Ishikawa (cell line): ENCODE measurements around the gene GALNT10.

Experiments
- CEBPB ChIP-seq: IDR thresholded peaks from 2 replicates; pipeline ENCODE4 v1.6.1; 2012
- CREB1 ChIP-seq: IDR thresholded peaks from 2 replicates; pipeline ENCODE4 v1.6.1; 2012; ENCODE audit warnings: low read depth
- EGR1 ChIP-seq: IDR thresholded peaks from 2 replicates; pipeline ENCODE4 v1.6.1; 2012
- EP300 ChIP-seq: IDR thresholded peaks from 2 replicates; pipeline ENCODE4 v1.6.1; 2012; ENCODE audit warnings: borderline replicate concordance
- FOXM1 ChIP-seq: IDR thresholded peaks from 2 replicates; pipeline ENCODE4 v1.6.1; 2012; ENCODE audit warnings: low read depth, borderline replicate concordance
- NFIC ChIP-seq: IDR thresholded peaks from 2 replicates; pipeline ENCODE4 v1.6.1; 2012
- RAD21 ChIP-seq: IDR thresholded peaks from 2 replicates; pipeline ENCODE4 v1.6.1; 2012; ENCODE audit warnings: low read depth
- REST ChIP-seq: IDR thresholded peaks from 2 replicates; pipeline ENCODE4 v1.6.1; 2012; ENCODE audit warnings: low read depth, mild to moderate bottlenecking
- TAF1 ChIP-seq: IDR thresholded peaks from 2 replicates; pipeline ENCODE4 v1.6.1; 2012; ENCODE audit warnings: low read depth, mild to moderate bottlenecking
- TCF12 ChIP-seq: IDR thresholded peaks from 2 replicates; pipeline ENCODE4 v1.6.1; 2012; ENCODE audit warnings: low read depth
- TEAD4 ChIP-seq: IDR thresholded peaks from 2 replicates; pipeline ENCODE4 v1.6.1; 2012
- USF1 ChIP-seq: IDR thresholded peaks from 2 replicates; pipeline ENCODE4 v1.6.1; 2012
- YY1 ChIP-seq: IDR thresholded peaks from 2 replicates; pipeline ENCODE4 v1.6.1; 2012; ENCODE audit warnings: low read depth
- ZBTB7A ChIP-seq: IDR thresholded peaks from 2 replicates; pipeline ENCODE4 v1.6.1; 2012; ENCODE audit warnings: low read depth
- TF ChIP-seq, protein P1 (sequence below): IDR thresholded peaks from 2 replicates; pipeline ENCODE4 v1.6.1; 2012

GALNT10 gene

DNA sequence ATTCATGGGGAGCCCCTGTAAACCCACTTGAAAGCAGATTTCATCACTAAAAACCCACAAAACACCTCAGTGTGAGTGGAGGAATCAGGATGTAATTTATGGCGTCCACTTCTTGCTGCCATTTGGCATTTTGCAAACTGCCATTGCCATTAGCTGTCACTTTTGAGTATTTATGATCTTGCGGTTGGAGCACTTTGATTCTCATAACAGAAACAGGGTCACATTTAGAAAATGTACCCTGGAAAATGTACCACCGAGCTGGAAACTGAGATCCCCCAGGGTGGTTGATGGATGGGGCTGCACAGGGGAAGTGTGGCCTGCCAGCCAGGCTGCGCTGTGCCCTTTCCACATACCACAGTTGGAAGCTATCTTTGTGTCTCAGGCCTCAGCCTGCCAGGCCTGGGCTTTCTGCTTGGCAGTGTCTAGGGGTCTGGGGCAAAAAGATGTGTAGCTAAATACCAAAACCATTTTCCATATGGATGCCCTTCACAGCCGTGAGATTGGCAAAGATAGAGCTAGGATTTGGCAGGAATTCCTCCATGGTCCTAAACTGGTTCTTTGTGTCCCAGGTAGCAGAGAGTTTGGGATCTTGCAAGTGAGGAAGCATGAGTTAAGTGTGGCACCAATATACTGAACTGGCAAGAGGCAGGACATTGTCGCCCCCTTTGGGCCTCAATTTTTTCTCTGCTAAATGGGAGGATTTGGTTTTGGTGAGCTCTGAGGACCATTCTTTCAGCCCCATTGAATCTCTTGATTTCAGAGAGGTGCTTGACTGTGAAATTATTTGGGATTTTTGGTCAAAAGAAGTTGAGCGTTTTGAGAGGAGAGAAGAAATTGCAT is 46.2 kb downstream of the GALNT10 start:
- TF ChIP-seq TCF12 (no peak), CEBPB (no peak), YY1 (no peak), EGR1 (no peak), TAF1 (no peak), REST (no peak), FOXM1 (no peak), CREB1 (no peak), ZBTB7A (no peak), EP300 (no peak), NFIC (no peak), RAD21 (no peak), USF1 (no peak), TEAD4 (no peak)
- TF ChIP-seq, protein P1, sequence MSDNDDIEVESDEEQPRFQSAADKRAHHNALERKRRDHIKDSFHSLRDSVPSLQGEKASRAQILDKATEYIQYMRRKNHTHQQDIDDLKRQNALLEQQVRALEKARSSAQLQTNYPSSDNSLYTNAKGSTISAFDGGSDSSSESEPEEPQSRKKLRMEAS: no peak

DNA sequence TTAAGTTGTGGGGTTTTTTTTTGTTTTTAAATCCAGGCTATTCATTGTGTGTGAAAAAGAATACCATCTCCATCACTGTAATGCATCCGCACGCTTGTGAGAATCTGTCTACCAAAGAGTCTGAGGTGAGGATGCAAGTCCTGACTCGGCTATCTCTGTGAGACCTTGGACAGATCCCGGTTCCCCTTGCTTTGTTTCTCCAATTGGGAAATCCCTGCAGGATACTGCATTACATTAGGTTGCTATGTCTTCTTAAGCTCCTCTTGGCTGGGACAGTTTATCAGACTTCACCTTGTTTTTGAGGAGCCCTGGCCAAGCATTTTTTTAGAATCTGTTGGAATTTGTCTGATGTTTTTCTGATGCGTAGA is 46.8 kb downstream of the GALNT10 start:
- TF ChIP-seq YY1: no peak
- TF ChIP-seq EGR1: no peak
- TF ChIP-seq REST: peak; percentile 61; the same call in 1 of the 2 replicates
- no peak for TF ChIP-seq EP300
- TF ChIP-seq CEBPB: no peak

DNA sequence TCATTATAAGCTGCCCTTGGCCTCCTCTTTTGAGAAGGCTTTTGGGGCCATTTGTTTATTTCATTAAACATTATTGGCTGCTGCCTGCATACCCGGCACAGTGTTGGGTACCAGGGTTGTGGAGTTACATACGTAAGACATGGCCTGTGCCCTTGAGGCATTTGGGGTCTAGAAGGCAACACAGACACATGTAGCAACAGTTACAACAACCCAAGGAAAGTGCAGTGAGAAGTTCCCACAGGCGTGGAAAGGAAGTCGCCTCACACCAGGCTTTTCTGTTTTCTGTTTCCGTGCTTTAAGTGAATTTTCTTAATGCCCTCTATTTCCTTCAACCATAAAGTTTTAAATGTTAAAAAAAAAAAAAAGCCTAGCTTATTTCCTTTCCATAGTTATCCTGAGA is 47.4 kb downstream of the GALNT10 start:
- TF ChIP-seq FOXM1: no peak
- TF ChIP-seq YY1: no peak
- TF ChIP-seq RAD21: no peak
- TF ChIP-seq, protein P1: no peak

DNA sequence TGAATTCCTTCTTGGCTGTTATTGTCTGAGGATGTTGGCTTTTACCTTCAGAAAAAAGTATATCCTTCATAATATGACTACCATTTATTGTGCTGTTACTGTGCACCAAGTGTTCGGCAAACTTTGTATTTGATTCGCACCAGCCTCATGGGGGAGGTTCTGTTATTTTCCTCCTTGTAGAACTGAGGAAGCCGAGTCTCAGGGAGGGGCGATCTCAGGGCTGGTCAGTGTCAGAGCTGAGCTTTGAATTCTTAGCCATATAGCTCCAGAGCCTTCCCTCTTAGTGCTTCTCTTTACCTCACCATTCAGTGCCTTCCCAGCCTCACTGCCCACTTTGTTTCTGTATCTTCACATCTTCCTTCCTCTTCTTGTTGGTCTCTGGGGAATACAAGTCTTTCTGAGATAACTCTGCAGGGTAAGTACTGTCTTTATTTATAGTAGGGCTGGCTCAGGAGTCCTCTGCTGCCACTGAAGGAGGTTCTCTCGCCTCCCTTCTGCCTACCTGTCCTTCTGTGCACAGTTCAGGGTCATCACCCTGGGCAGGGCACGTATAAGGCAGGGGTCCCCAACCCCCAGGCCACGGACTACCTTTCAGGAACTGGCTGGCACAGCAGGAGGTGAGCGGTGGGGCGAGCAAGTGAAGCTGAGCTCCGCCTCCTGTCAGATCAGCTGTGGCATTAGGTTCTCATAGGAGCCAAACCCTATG is 48.4 kb downstream of the GALNT10 start:
- TF ChIP-seq TEAD4 (no peak), FOXM1 (no peak), ZBTB7A (0 out of 2 replicates have a peak, but pooled peaks have one; percentile 43), REST (no peak), EP300 (no peak), EGR1 (no peak)

- TF ChIP-seq EP300 (no peak), FOXM1 (no peak), NFIC (no peak), TCF12 (no peak), EGR1 (no peak), TAF1 (no peak), CREB1 (no peak), ZBTB7A (no peak), USF1 (no peak), REST (no peak), TEAD4 (no peak), YY1 (no peak)
- TF ChIP-seq, protein P1: no peak
These were observed 50.1 kb downstream of the GALNT10 start for GRCh38 chr5:154240595-154240994.
